KMS-11 (cell line): ENCODE measurements around the gene BBX.

Experiments
- H2AFZ ChIP-seq: fragments of 200-600 bp; sonication (generic); 2 replicates; pipeline ENCODE4 v1.6.1; 2016; ENCODE audit warnings: antibody characterized with exemption, mixed run types, low read depth
- H3K27ac ChIP-seq: fragments of 200-600 bp; sonication (generic); 2 replicates; pipeline ENCODE4 v1.6.1; 2016; ENCODE audit warnings: mild to moderate bottlenecking, mixed run types
- H3K27me3 ChIP-seq: fragments of 200-600 bp; sonication (generic); 2 replicates; pipeline ENCODE4 v1.6.1; 2017; ENCODE audit warnings: mild to moderate bottlenecking, low read depth, mixed run types, moderate library complexity; ENCODE audit not compliant: insufficient read depth
- H3K36me3 ChIP-seq: fragments of 200-600 bp; sonication (generic); 2 replicates; pipeline ENCODE4 v1.6.1; 2017; ENCODE audit warnings: mild to moderate bottlenecking, mixed run types; ENCODE audit not compliant: insufficient read depth
- H3K4me1 ChIP-seq: fragments of 200-600 bp; sonication (generic); 2 replicates; pipeline ENCODE4 v1.6.1; 2016; ENCODE audit warnings: mild to moderate bottlenecking, low read depth, mixed run types; ENCODE audit not compliant: poor library complexity, severe bottlenecking
- H3K4me2 ChIP-seq: fragments of 200-600 bp; sonication (generic); 2 replicates; pipeline ENCODE4 v1.7.0; 2016; ENCODE audit warnings: mild to moderate bottlenecking, mixed run types
- H3K4me3 ChIP-seq: fragments of 200-600 bp; sonication (generic); IDR thresholded peaks from 2 replicates; pipeline ENCODE4 v1.6.1; 2017; ENCODE audit warnings: low read depth, low read length, mixed read lengths; ENCODE audit not compliant: insufficient read depth
- H3K79me2 ChIP-seq: fragments of 200-600 bp; sonication (generic); 2 replicates; pipeline ENCODE4 v1.6.1; 2016; ENCODE audit warnings: low read depth, mixed run types; ENCODE audit not compliant: insufficient read depth
- H3K9ac ChIP-seq: fragments of 200-600 bp; sonication (generic); 2 replicates; pipeline ENCODE4 v1.6.1; 2016; ENCODE audit warnings: mild to moderate bottlenecking, mixed run types
- H4K20me1 ChIP-seq: fragments of 200-600 bp; sonication (generic); 2 replicates; pipeline ENCODE4 v1.6.1; 2016; ENCODE audit warnings: mild to moderate bottlenecking, mixed run types; ENCODE audit not compliant: insufficient read depth
- TF ChIP-seq, protein P1 (sequence below): fragments of 200-600 bp; sonication (generic); conservative IDR thresholded peaks from 2 replicates; pipeline ENCODE4 v1.6.1; 2017; ENCODE audit warnings: low read depth, mild to moderate bottlenecking, antibody characterized with exemption, low read length, moderate library complexity, mixed read lengths

The BBX gene

DNA sequence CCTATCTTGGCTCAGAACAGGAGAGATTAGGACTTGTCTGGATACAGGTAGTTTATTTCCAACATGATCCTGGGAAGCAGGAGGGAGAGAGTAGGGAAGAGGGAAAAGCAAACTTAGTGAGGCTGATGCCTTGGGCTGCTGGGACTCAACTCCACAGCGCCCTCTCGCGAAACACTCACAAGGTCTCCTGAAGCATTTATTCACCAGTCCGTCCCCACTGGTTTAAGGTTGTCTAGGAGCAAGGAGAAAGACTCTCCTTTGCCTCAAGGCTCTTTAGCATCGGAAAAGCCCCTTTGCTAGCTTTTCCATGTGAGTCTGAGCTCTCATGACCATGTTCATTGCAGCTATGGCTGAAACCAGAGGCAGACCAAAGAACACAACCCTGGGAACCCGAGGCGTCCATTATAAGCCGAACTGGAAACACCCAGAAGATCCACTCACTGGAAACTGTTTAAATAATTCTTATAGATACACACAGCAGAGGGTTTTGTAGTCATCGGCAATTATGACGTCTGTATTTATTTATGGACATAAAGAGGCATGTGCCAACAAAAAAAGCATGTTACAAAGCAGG is 323.6 kb downstream of the BBX start:
- H3K9ac ChIP-seq, result no peak overlapping the region
- no peak overlapping the region for H2AFZ ChIP-seq
- H3K4me1 ChIP-seq, result no peaks in the 10 kb centered on the region
- no peaks in the 10 kb centered on the region for H4K20me1 ChIP-seq
- no peak overlapping the region for H3K4me3 ChIP-seq
- H3K27me3 ChIP-seq, result no peaks in the 10 kb centered on the region
- no peak overlapping the region for H3K27ac ChIP-seq
- no peaks in the 10 kb centered on the region for H3K36me3 ChIP-seq
- TF ChIP-seq, protein P1, sequence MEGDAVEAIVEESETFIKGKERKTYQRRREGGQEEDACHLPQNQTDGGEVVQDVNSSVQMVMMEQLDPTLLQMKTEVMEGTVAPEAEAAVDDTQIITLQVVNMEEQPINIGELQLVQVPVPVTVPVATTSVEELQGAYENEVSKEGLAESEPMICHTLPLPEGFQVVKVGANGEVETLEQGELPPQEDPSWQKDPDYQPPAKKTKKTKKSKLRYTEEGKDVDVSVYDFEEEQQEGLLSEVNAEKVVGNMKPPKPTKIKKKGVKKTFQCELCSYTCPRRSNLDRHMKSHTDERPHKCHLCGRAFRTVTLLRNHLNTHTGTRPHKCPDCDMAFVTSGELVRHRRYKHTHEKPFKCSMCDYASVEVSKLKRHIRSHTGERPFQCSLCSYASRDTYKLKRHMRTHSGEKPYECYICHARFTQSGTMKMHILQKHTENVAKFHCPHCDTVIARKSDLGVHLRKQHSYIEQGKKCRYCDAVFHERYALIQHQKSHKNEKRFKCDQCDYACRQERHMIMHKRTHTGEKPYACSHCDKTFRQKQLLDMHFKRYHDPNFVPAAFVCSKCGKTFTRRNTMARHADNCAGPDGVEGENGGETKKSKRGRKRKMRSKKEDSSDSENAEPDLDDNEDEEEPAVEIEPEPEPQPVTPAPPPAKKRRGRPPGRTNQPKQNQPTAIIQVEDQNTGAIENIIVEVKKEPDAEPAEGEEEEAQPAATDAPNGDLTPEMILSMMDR, result no peak
- H3K79me2 ChIP-seq, result no peaks in the 10 kb centered on the region
- no peak overlapping the region for H3K4me2 ChIP-seq

DNA sequence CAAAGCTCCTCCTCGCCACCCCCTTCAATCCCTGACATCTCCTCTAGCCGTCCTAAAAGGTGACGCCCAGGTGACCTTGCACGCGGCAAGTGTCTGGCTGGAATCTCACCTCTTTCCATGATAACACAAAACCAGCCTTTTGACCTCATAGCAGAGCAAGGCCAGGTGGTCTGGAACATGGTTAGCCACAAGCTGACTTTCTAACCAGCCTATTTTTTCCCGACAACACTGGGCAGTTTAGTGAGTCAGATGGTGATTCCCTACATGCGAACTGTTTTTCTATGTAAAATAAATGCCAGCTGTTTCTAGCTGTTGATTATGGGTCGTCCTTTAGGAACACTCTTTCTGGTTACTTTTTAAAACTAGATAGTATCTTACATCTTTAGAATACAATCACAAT is 325.0 kb downstream of the BBX start:
- H3K36me3 ChIP-seq, result no peaks in the 10 kb centered on the region
- no peak overlapping the region for H3K27ac ChIP-seq
- no peak overlapping the region for H3K4me3 ChIP-seq
- H3K4me2 ChIP-seq, result no peak overlapping the region
- H3K79me2 ChIP-seq, result no peaks in the 10 kb centered on the region
- H2AFZ ChIP-seq, result no peak overlapping the region
- H4K20me1 ChIP-seq, result no peaks in the 10 kb centered on the region
- TF ChIP-seq, protein P1, result no peak
- H3K27me3 ChIP-seq, result no peaks in the 10 kb centered on the region
- H3K9ac ChIP-seq, result no peak overlapping the region
- no peaks in the 10 kb centered on the region for H3K4me1 ChIP-seq

DNA sequence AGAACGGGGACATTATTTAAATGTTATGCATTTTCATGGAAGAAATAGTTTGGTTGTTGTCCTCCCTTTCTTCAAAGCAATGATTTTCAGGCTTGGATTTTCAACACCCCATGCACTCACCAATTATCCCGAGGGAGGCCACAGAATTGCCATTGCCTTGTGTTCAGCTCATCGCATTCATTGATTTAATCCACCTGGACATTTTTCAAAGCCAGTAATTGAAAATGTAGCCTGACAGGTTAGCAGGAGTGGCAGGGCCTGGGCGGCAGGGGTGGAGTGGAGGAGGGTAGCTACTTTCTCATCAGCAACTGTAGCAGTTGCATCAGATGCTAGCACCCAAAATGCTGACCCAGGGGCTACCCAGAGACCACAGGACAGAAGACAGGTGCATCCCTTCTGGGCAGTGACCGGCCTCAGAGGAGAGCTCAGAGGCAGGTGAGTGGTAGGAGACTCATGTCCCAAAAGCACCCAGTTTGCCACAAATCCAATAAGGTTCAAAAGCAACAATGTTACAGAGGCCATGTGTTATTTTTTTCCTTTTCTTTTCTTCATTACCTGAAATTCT is 325.7 kb downstream of the BBX start:
- Histone ChIP-seq H2AFZ (no peak overlapping the region), H3K79me2 (no peaks in the 10 kb centered on the region), H3K4me2 (no peak overlapping the region), H3K4me1 (no peaks in the 10 kb centered on the region), H3K4me3 (no peak overlapping the region), H4K20me1 (no peaks in the 10 kb centered on the region), H3K36me3 (no peaks in the 10 kb centered on the region), H3K9ac (no peak overlapping the region), H3K27ac (no peak overlapping the region), H3K27me3 (no peaks in the 10 kb centered on the region)
- TF ChIP-seq, protein P1, result no peak

DNA sequence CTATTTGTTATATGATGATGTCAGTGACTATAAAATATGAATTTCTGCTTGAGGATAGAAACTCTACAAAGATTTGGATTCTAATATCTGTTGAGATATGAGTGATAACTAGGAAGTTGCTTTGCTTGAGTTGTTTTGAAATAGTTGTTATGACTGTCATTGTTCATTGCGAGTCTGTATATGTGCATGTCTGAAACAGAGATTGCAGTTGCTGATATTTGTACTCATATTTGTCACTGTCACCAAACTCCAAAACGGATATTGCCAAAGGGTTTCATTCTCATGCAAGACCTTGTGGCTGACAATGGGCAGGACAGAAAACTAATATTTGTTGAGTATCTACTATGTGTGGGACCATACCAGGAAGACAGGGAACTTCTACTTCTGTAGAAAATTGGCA is 327.9 kb downstream of the BBX start:
- TF ChIP-seq, protein P1, result no peak

More for the DNA sequence above, 327.9 kb downstream of the BBX start:
- Histone ChIP-seq H3K9ac (no peak overlapping the region), H3K79me2 (no peaks in the 10 kb centered on the region), H3K27me3 (no peaks in the 10 kb centered on the region), H3K27ac (no peak overlapping the region), H3K4me2 (no peak overlapping the region), H4K20me1 (no peaks in the 10 kb centered on the region), H3K36me3 (no peaks in the 10 kb centered on the region), H2AFZ (no peak overlapping the region), H3K4me1 (no peaks in the 10 kb centered on the region), H3K4me3 (no peak overlapping the region)
